HepG2 (cell line): ENCODE measurements around the gene SH2D2A. TPM values are rescaled to one million over a fixed set of nuclear protein-coding genes. Genes with fewer than 3 reads are reported as not detected.

Experiments used
- ARNTL ChIP-seq: sonication (generic); formaldehyde crosslinking; IDR thresholded peaks from 2 replicates; pipeline ENCODE4 v1.4.0; 2020; ENCODE audit warnings: mild to moderate bottlenecking, missing genetic modification reagents
- EEA1 ChIP-seq: sonication (generic); formaldehyde crosslinking; IDR thresholded peaks from 2 replicates; pipeline ENCODE4 v1.5.1; 2020; ENCODE audit warnings: mild to moderate bottlenecking, missing genetic modification reagents, borderline replicate concordance
- FOSL1 ChIP-seq: sonication (generic); formaldehyde crosslinking; IDR thresholded peaks from 2 replicates; pipeline ENCODE4 v1.9.0; 2021; ENCODE audit warnings: missing genetic modification reagents, borderline replicate concordance
- KLF6 ChIP-seq: IDR thresholded peaks from 2 replicates; pipeline ENCODE4 v1.8.0; 2016; ENCODE audit warnings: missing biosample characterization, missing genetic modification reagents
- MAZ ChIP-seq, 2 experiments: sonication (generic) in 1 of 2; formaldehyde crosslinking in 1 of 2; IDR thresholded peaks; 2 replicates each; pipeline versions ENCODE4 v1.5.0 to v1.6.1; 2012 to 2020; ENCODE audit warnings: low read depth in 2 of 2, mild to moderate bottlenecking in 2 of 2, borderline replicate concordance in 1 of 2, improper control_type of control experiment in 1 of 2, low read length in 1 of 2, missing genetic modification reagents in 1 of 2, moderate library complexity in 1 of 2
- MED1 ChIP-seq: sonication (generic); formaldehyde crosslinking; IDR thresholded peaks from 2 replicates; pipeline ENCODE4 v1.4.0; 2020; ENCODE audit warnings: missing genetic modification reagents
- polyA plus RNA-seq, 8 experiments: library from polyadenylated mRNA; depleted of rRNA in 3 of 8; stranded (reverse) in 7 of 8; unstranded in 1 of 8; fragments of >200 nt; fragmentation: Illumina TruSeq in 4 of 8; extraction: Trizol in 4 of 8; gene quantifications; 2 replicates each; pipeline versions ENCODE4 v1.2.1 to v1.2.3, GENCODE V29; 2011 to 2016; ENCODE audit warnings: low read depth in 4 of 8, missing spikeins in 1 of 8, mixed read lengths in 1 of 8; ENCODE audit not compliant: insufficient read depth in 1 of 8
- total RNA-seq, 5 experiments: library from RNA; depleted of rRNA; stranded (reverse); fragments of >200 nt; fragmentation: Illumina TruSeq; extraction: Trizol; gene quantifications; 2 replicates each; pipeline ENCODE4 v1.2.3, GENCODE V29; 2016; ENCODE audit warnings: low read depth in 1 of 5
- TF ChIP-seq, protein P1 (sequence below): sonication (generic); formaldehyde crosslinking; IDR thresholded peaks from 2 replicates; pipeline ENCODE4 v1.9.0; 2021; ENCODE audit warnings: missing genetic modification reagents, mild to moderate bottlenecking, borderline replicate concordance
- TF ChIP-seq, protein P2 (sequence below), 2 experiments: sonication (generic) in 1 of 2; formaldehyde crosslinking in 1 of 2; IDR thresholded peaks; 2 replicates each; pipeline versions ENCODE4 v1.4.0 to v1.6.1; 2016 to 2020; ENCODE audit warnings: borderline replicate concordance in 1 of 2, low read depth in 1 of 2, mild to moderate bottlenecking in 1 of 2, missing genetic modification reagents in 1 of 2
- TF ChIP-seq, protein P3 (sequence below), 2 experiments: fragments of 450-650 bp in 1 of 2; sonication (generic) in 1 of 2; formaldehyde crosslinking in 1 of 2; IDR thresholded peaks; 2 replicates each; pipeline versions ENCODE4 v1.6.1 to v1.8.0; 2016 to 2022; ENCODE audit warnings: antibody characterized with exemption in 1 of 2, mild to moderate bottlenecking in 1 of 2, missing genetic modification reagents in 1 of 2

The SH2D2A gene
- total and polyA plus RNA-seq, 2 of the 13 experiments (the other 11 are each of a cell fraction or from before 2014, with no cell fraction given), result 0.57 to 0.73 TPM

DNA sequence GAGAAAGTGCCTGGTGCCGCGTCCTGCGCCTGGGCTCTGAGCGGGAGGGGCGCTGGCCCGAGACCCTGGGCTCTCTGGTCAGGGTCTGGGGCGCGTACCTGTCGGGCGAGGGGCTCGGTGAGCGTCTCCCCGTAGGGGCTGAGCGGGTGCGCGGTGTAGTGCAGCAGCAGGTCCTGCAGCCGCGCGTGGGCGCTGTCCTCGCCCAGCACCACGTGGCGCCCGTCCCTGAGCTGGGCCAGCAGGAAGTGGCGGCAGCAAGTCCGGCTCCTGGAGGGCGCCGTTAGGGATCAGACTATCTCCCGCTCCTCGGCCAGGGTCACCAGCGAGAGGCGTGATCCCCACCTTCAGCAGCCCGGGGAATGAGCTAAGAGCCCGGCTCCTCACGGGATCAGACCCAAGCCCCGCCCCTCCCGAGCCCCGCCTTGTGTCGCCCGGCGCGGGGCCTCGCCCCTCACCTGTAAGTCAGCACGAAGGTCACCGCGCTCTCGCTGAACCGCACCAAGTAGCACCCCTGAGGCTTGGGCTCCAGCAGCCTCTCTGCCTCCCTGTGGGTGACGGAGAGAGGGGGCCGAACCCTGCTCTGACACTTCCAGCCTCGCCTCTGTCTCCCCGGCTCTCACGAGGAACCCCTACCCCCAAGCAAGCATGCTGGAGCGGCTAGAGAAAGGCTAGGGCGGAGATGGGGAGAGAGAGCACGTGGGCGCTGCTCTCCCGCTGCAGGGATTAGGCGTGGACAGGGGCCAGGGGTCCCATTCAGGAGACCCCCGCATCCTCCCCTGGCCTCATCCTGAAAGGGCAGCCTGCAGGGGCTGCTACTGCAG, 2.7 kb downstream of the SH2D2A start (continued):
- 0 out of 2 replicates have a peak, but pooled peaks have one; percentile 32 for TF ChIP-seq FOSL1 (CRISPR knock-in tag)
- TF ChIP-seq, protein P1, sequence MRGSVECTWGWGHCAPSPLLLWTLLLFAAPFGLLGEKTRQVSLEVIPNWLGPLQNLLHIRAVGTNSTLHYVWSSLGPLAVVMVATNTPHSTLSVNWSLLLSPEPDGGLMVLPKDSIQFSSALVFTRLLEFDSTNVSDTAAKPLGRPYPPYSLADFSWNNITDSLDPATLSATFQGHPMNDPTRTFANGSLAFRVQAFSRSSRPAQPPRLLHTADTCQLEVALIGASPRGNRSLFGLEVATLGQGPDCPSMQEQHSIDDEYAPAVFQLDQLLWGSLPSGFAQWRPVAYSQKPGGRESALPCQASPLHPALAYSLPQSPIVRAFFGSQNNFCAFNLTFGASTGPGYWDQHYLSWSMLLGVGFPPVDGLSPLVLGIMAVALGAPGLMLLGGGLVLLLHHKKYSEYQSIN (CRISPR knock-in tag), result no peak
- TF ChIP-seq, protein P2, sequence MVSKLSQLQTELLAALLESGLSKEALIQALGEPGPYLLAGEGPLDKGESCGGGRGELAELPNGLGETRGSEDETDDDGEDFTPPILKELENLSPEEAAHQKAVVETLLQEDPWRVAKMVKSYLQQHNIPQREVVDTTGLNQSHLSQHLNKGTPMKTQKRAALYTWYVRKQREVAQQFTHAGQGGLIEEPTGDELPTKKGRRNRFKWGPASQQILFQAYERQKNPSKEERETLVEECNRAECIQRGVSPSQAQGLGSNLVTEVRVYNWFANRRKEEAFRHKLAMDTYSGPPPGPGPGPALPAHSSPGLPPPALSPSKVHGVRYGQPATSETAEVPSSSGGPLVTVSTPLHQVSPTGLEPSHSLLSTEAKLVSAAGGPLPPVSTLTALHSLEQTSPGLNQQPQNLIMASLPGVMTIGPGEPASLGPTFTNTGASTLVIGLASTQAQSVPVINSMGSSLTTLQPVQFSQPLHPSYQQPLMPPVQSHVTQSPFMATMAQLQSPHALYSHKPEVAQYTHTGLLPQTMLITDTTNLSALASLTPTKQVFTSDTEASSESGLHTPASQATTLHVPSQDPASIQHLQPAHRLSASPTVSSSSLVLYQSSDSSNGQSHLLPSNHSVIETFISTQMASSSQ (IDR thresholded peaks at IDR 0.05; ENCODE audit: low read depth), result no peak
- TF ChIP-seq, protein P2 (CRISPR knock-in tag; IDR thresholded peaks at IDR 0.05; ENCODE audit: borderline replicate concordance), result peak; percentile 59
- TF ChIP-seq EEA1 (CRISPR knock-in tag), result peak; percentile 84; the same call in 1 of the 2 replicates
- peak; percentile 69 for TF ChIP-seq MED1
- peak; percentile 52; the same call in 1 of the 2 replicates for TF ChIP-seq ARNTL (CRISPR knock-in tag)
- TF ChIP-seq, protein P3, sequence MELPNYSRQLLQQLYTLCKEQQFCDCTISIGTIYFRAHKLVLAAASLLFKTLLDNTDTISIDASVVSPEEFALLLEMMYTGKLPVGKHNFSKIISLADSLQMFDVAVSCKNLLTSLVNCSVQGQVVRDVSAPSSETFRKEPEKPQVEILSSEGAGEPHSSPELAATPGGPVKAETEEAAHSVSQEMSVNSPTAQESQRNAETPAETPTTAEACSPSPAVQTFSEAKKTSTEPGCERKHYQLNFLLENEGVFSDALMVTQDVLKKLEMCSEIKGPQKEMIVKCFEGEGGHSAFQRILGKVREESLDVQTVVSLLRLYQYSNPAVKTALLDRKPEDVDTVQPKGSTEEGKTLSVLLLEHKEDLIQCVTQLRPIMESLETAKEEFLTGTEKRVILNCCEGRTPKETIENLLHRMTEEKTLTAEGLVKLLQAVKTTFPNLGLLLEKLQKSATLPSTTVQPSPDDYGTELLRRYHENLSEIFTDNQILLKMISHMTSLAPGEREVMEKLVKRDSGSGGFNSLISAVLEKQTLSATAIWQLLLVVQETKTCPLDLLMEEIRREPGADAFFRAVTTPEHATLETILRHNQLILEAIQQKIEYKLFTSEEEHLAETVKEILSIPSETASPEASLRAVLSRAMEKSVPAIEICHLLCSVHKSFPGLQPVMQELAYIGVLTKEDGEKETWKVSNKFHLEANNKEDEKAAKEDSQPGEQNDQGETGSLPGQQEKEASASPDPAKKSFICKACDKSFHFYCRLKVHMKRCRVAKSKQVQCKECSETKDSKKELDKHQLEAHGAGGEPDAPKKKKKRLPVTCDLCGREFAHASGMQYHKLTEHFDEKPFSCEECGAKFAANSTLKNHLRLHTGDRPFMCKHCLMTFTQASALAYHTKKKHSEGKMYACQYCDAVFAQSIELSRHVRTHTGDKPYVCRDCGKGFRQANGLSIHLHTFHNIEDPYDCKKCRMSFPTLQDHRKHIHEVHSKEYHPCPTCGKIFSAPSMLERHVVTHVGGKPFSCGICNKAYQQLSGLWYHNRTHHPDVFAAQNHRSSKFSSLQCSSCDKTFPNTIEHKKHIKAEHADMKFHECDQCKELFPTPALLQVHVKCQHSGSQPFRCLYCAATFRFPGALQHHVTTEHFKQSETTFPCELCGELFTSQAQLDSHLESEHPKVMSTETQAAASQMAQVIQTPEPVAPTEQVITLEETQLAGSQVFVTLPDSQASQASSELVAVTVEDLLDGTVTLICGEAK (IDR thresholded peaks at IDR 0.05), result no peak
- TF ChIP-seq, protein P3 (CRISPR knock-in tag; IDR thresholded peaks at IDR 0.05), result peak; percentile 80
- peak; percentile 55; the same call in 1 of the 2 replicates for TF ChIP-seq KLF6 (CRISPR knock-in tag)
- no peak for TF ChIP-seq MAZ (IDR thresholded peaks at IDR 0.05; ENCODE audit: borderline replicate concordance, low read depth, low read length)
- peak; percentile 43; the same call in 1 of the 2 replicates for TF ChIP-seq MAZ (CRISPR knock-in tag; IDR thresholded peaks at IDR 0.05; ENCODE audit: low read depth)
